ENCODE results near the gene LYG1.

Gene LYG1

GRCh38 chr2:99260184-99260583 lies 40.8 kb downstream of the LYG1 start:
- Histone ChIP-seq H4K20me1 (ENCODE audit: low read depth, low read length) (no peaks in the 10 kb centered on the region), H3K9ac (ENCODE audit: low read length) (no peak overlapping the region), H3K27me3 (ENCODE audit: low read length) (no peaks in the 10 kb centered on the region), H2AFZ (ENCODE audit: low read depth, low read length, severe bottlenecking) (no peak overlapping the region), H3K36me3 (ENCODE audit: low read length) (no peaks in the 10 kb centered on the region), H3K79me2 (ENCODE audit: insufficient read depth, low read length) (no peaks in the 10 kb centered on the region), H3K4me3 (ENCODE audit: insufficient read depth, low read length, poor library complexity, severe bottlenecking) (no peak overlapping the region), H3K9me3 (ENCODE audit: insufficient read depth, low read length) (no peaks in the 10 kb centered on the region), H3F3A (ENCODE audit: insufficient read depth) (no peaks in the 10 kb centered on the region), H3K9me2 (replicated peaks; ENCODE audit: insufficient read depth, low read length) (no peaks in the 10 kb centered on the region), H3K27ac (ENCODE audit: low read depth, low read length) (no peak overlapping the region), H3K4me2 (ENCODE audit: low read depth, low read length, poor library complexity, severe bottlenecking) (no peak overlapping the region)
- TF ChIP-seq CTCF (IDR thresholded peaks at IDR 0.05; ENCODE audit: insufficient read depth, low read length, poor library complexity, severe bottlenecking) (no peak), EZH2phosphoT487 (conservative IDR thresholded peaks at IDR 0.05; ENCODE audit: low read length) (no peak)

DNA sequence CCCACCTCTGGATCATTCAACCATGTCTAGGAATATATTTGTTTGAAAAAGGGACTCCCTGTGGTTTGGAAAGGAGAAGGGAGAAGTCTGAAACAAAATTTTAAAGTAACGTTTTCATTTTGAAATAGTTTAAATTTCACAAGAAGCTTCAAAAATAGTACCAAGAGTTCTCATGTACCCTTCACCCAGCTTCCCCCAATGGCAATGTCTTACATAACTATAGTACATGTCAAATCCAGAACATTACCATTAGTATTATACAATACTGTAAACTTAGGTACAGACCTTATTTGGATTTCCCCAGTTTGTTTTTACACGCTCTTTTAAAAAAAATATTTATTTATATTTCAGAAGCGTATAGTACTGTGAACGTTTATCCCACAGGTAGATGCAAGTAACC lies 41.5 kb downstream of the LYG1 start:
- Histone ChIP-seq H2AFZ (ENCODE audit: low read depth, low read length, severe bottlenecking) (no peak overlapping the region), H4K20me1 (ENCODE audit: low read depth, low read length) (no peaks in the 10 kb centered on the region), H3K9ac (ENCODE audit: low read length) (no peak overlapping the region), H3K4me3 (ENCODE audit: insufficient read depth, low read length, poor library complexity, severe bottlenecking) (no peak overlapping the region), H3K79me2 (ENCODE audit: insufficient read depth, low read length) (no peaks in the 10 kb centered on the region), H3K4me2 (ENCODE audit: low read depth, low read length, poor library complexity, severe bottlenecking) (no peak overlapping the region), H3K9me2 (replicated peaks; ENCODE audit: insufficient read depth, low read length) (no peaks in the 10 kb centered on the region), H3K9me3 (ENCODE audit: insufficient read depth, low read length) (no peaks in the 10 kb centered on the region), H3K27me3 (ENCODE audit: low read length) (no peaks in the 10 kb centered on the region), H3F3A (ENCODE audit: insufficient read depth) (no peaks in the 10 kb centered on the region), H3K27ac (ENCODE audit: low read depth, low read length) (no peak overlapping the region), H3K36me3 (ENCODE audit: low read length) (no peaks in the 10 kb centered on the region)
- TF ChIP-seq EZH2phosphoT487 (conservative IDR thresholded peaks at IDR 0.05; ENCODE audit: low read length) (no peak), CTCF (IDR thresholded peaks at IDR 0.05; ENCODE audit: insufficient read depth, low read length, poor library complexity, severe bottlenecking) (no peak)

GRCh38 chr2:99256677-99257076 lies 44.3 kb downstream of the LYG1 start:
- Histone ChIP-seq H3K9ac (ENCODE audit: low read length) (no peak overlapping the region), H3K4me3 (ENCODE audit: insufficient read depth, low read length, poor library complexity, severe bottlenecking) (no peak overlapping the region), H3K4me2 (ENCODE audit: low read depth, low read length, poor library complexity, severe bottlenecking) (no peak overlapping the region), H3K9me3 (ENCODE audit: insufficient read depth, low read length) (no peaks in the 10 kb centered on the region), H3K27ac (ENCODE audit: low read depth, low read length) (no peak overlapping the region), H3K36me3 (ENCODE audit: low read length) (no peaks in the 10 kb centered on the region), H3K9me2 (replicated peaks; ENCODE audit: insufficient read depth, low read length) (no peaks in the 10 kb centered on the region), H3K27me3 (ENCODE audit: low read length) (no peaks in the 10 kb centered on the region), H2AFZ (ENCODE audit: low read depth, low read length, severe bottlenecking) (no peak overlapping the region), H4K20me1 (ENCODE audit: low read depth, low read length) (no peaks in the 10 kb centered on the region), H3F3A (ENCODE audit: insufficient read depth) (no peaks in the 10 kb centered on the region), H3K79me2 (ENCODE audit: insufficient read depth, low read length) (no peaks in the 10 kb centered on the region)
- no peak for TF ChIP-seq CTCF (IDR thresholded peaks at IDR 0.05; ENCODE audit: insufficient read depth, low read length, poor library complexity, severe bottlenecking)
- no peak for TF ChIP-seq EZH2phosphoT487 (conservative IDR thresholded peaks at IDR 0.05; ENCODE audit: low read length)

All from SU-DHL-6 (cell line).